HepG2 (cell line): ENCODE results near the gene PPP2R5C. TPM values are rescaled to one million over a fixed set of nuclear protein-coding genes. Genes with fewer than 3 reads are reported as not detected.
A peak's percentile ranks its signal among the peaks of the same experiment; 100 is the strongest.

Experiments
- ADNP ChIP-seq: sonication (generic); formaldehyde crosslinking; IDR thresholded peaks from 2 replicates; pipeline ENCODE4 v1.4.0; 2020; ENCODE audit warnings: missing genetic modification reagents
- AHR ChIP-seq: IDR thresholded peaks from 2 replicates; pipeline ENCODE4 v1.6.1; 2018; ENCODE audit warnings: missing genetic modification reagents, missing compliant biosample characterization
- CREBL2 ChIP-seq: sonication (generic); formaldehyde crosslinking; IDR thresholded peaks from 2 replicates; pipeline ENCODE4 v1.8.1; 2023; ENCODE audit warnings: missing genetic modification reagents, mild to moderate bottlenecking, borderline replicate concordance
- CSRNP1 ChIP-seq: sonication (generic); formaldehyde crosslinking; IDR thresholded peaks from 2 replicates; pipeline ENCODE4 v1.8.1; 2023; ENCODE audit warnings: mild to moderate bottlenecking, missing genetic modification reagents
- FLYWCH1 ChIP-seq: sonication (generic); formaldehyde crosslinking; IDR thresholded peaks from 2 replicates; pipeline ENCODE4 v1.8.1; 2023; ENCODE audit warnings: mild to moderate bottlenecking, missing genetic modification reagents
- FOXK1 ChIP-seq: sonication (generic); formaldehyde crosslinking; IDR thresholded peaks from 2 replicates; pipeline ENCODE4 v1.4.0; 2020; ENCODE audit warnings: low read depth, missing genetic modification reagents, borderline replicate concordance
- GATAD2A ChIP-seq: IDR thresholded peaks from 2 replicates; pipeline ENCODE4 v1.6.1; 2016
- JARID2 ChIP-seq: sonication (generic); formaldehyde crosslinking; IDR thresholded peaks from 2 replicates; pipeline ENCODE4 v1.8.1; 2023; ENCODE audit warnings: missing genetic modification reagents, inconsistent platforms; ENCODE audit not compliant: insufficient replicate concordance
- KMT2B ChIP-seq: IDR thresholded peaks from 2 replicates; pipeline ENCODE4 v1.6.1; 2016; ENCODE audit warnings: missing genetic modification reagents, missing compliant biosample characterization
- MED13 ChIP-seq: sonication (generic); formaldehyde crosslinking; IDR thresholded peaks from 2 replicates; pipeline ENCODE4 v1.5.0; 2020; ENCODE audit warnings: missing genetic modification reagents
- SCMH1 ChIP-seq: sonication (generic); formaldehyde crosslinking; IDR thresholded peaks from 2 replicates; pipeline ENCODE4 v1.9.0; 2021; ENCODE audit warnings: missing genetic modification reagents, mild to moderate bottlenecking, borderline replicate concordance
- SNAI1 ChIP-seq: sonication (generic); formaldehyde crosslinking; IDR thresholded peaks from 2 replicates; pipeline ENCODE4 v1.5.0; 2020; ENCODE audit warnings: mild to moderate bottlenecking, missing genetic modification reagents, borderline replicate concordance
- ZBTB4 ChIP-seq: sonication (generic); formaldehyde crosslinking; IDR thresholded peaks from 2 replicates; pipeline ENCODE4 v1.4.0; 2020; ENCODE audit warnings: missing genetic modification reagents, mild to moderate bottlenecking, borderline replicate concordance
- ZEB1 ChIP-seq: IDR thresholded peaks from 2 replicates; pipeline ENCODE4 v1.6.1; 2012; ENCODE audit warnings: mild to moderate bottlenecking, low read depth, inconsistent platforms; ENCODE audit not compliant: insufficient replicate concordance
- ZFAT ChIP-seq: sonication (generic); formaldehyde crosslinking; conservative IDR thresholded peaks from 2 replicates; pipeline ENCODE4 v1.8.1; 2023; ENCODE audit warnings: missing genetic modification reagents, inconsistent platforms
- ZFP37 ChIP-seq: sonication (generic); formaldehyde crosslinking; IDR thresholded peaks from 2 replicates; pipeline ENCODE4 v1.4.0; 2020; ENCODE audit warnings: missing genetic modification reagents, borderline replicate concordance
- ZSCAN9 ChIP-seq: IDR thresholded peaks from 2 replicates; pipeline ENCODE4 v1.6.1; 2016; ENCODE audit warnings: borderline replicate concordance
- polyA plus RNA-seq, 8 experiments: library from polyadenylated mRNA; depleted of rRNA in 3 of 8; stranded (reverse) in 7 of 8; unstranded in 1 of 8; fragments of >200 nt; fragmentation: Illumina TruSeq in 4 of 8; extraction: Trizol in 4 of 8; gene quantifications; 2 replicates each; pipeline versions ENCODE4 v1.2.1 to v1.2.3, GENCODE V29; 2011 to 2016; ENCODE audit warnings: low read depth in 4 of 8, missing spikeins in 1 of 8, mixed read lengths in 1 of 8; ENCODE audit not compliant: insufficient read depth in 1 of 8
- total RNA-seq, 5 experiments: library from RNA; depleted of rRNA; stranded (reverse); fragments of >200 nt; fragmentation: Illumina TruSeq; extraction: Trizol; gene quantifications; 2 replicates each; pipeline ENCODE4 v1.2.3, GENCODE V29; 2016; ENCODE audit warnings: low read depth in 1 of 5
- TF ChIP-seq, protein P1 (sequence below): sonication (generic); formaldehyde crosslinking; IDR thresholded peaks from 2 replicates; pipeline ENCODE4 v1.4.0; 2020; ENCODE audit warnings: missing genetic modification reagents, borderline replicate concordance
- TF ChIP-seq, protein P2 (sequence below): conservative IDR thresholded peaks from 2 replicates; pipeline ENCODE4 v1.6.1; 2018; ENCODE audit warnings: missing genetic modification reagents

The PPP2R5C gene
- total and polyA plus RNA-seq, 2 of the 13 experiments (the other 11 are each of a cell fraction or from before 2014, with no cell fraction given): 74.3 to 78.5 TPM

GRCh38 chr14:101809671-101810514, 48.4 kb downstream of the PPP2R5C start (continued):
- TF ChIP-seq, protein P1, sequence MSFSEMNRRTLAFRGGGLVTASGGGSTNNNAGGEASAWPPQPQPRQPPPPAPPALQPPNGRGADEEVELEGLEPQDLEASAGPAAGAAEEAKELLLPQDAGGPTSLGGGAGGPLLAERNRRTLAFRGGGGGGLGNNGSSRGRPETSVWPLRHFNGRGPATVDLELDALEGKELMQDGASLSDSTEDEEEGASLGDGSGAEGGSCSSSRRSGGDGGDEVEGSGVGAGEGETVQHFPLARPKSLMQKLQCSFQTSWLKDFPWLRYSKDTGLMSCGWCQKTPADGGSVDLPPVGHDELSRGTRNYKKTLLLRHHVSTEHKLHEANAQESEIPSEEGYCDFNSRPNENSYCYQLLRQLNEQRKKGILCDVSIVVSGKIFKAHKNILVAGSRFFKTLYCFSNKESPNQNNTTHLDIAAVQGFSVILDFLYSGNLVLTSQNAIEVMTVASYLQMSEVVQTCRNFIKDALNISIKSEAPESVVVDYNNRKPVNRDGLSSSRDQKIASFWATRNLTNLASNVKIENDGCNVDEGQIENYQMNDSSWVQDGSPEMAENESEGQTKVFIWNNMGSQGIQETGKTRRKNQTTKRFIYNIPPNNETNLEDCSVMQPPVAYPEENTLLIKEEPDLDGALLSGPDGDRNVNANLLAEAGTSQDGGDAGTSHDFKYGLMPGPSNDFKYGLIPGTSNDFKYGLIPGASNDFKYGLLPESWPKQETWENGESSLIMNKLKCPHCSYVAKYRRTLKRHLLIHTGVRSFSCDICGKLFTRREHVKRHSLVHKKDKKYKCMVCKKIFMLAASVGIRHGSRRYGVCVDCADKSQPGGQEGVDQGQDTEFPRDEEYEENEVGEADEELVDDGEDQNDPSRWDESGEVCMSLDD (CRISPR knock-in tag): no peak
- TF ChIP-seq GATAD2A (peak; percentile 59), KMT2B (CRISPR knock-in tag) (peak; percentile 93), SCMH1 (CRISPR knock-in tag) (no peak), JARID2 (no peak), ZFAT (CRISPR knock-in tag) (no peak), ADNP (CRISPR knock-in tag) (no peak), ZEB1 (no peak), ZBTB4 (CRISPR knock-in tag) (0 out of 2 replicates have a peak, but pooled peaks have one; percentile 14), CREBL2 (CRISPR knock-in tag) (no peak), ZSCAN9 (CRISPR knock-in tag) (peak; percentile 51; the same call in 1 of the 2 replicates), SNAI1 (CRISPR knock-in tag) (no peak), MED13 (CRISPR knock-in tag) (no peak), FOXK1 (no peak), ZFP37 (CRISPR knock-in tag) (peak; percentile 34; the same call in 1 of the 2 replicates), CSRNP1 (CRISPR knock-in tag) (peak; percentile 67; the same call in 1 of the 2 replicates), AHR (CRISPR knock-in tag) (no peak), FLYWCH1 (CRISPR knock-in tag) (0 out of 2 replicates have a peak, but pooled peaks have one; percentile 48)
- TF ChIP-seq, protein P2, sequence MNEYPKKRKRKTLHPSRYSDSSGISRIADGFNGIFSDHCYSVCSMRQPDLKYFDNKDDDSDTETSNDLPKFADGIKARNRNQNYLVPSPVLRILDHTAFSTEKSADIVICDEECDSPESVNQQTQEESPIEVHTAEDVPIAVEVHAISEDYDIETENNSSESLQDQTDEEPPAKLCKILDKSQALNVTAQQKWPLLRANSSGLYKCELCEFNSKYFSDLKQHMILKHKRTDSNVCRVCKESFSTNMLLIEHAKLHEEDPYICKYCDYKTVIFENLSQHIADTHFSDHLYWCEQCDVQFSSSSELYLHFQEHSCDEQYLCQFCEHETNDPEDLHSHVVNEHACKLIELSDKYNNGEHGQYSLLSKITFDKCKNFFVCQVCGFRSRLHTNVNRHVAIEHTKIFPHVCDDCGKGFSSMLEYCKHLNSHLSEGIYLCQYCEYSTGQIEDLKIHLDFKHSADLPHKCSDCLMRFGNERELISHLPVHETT (CRISPR knock-in tag): no peak; the same call in 1 of the 2 replicates
